GM18861 (cell line): Measurements from ENCODE around the gene VGLL4.
"Not testable (repeated sequence)": the region's sequence is repeated elsewhere in the genome, so short reads cannot be mapped to it uniquely, and the experiment has no call there.

Experiments
- ATAC-seq: cut with Tn5 transposase; IDR thresholded peaks from one replicate; pipeline ENCODE4 v1.9.1; 2021; ENCODE audit not compliant: unreplicated experiment

VGLL4 gene

GRCh38 chr3:11588755-11589154 is 55.0 kb downstream of the VGLL4 start:
- no peak for ATAC-seq

DNA sequence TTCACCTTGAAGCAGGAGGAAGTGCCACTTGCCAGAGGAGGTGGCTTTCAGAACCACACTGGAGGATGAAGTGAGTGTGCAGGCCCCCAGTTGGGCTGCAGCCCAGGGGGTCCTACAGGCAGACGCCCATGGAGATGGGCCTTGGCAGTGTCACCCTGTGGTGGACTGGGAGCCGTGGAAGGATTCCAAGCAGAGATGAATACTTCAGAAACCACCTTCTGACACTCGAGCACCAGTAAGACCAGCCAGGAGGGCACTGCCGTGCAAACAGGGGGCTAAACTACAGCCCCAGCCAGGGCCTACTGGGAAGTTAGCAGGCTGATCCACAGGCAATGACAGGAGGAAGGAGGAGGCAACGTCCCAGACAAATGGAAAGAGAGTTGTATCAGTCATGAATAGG is 55.4 kb downstream of the VGLL4 start:
- no peak for ATAC-seq

GRCh38 chr3:11587766-11588165 is 55.9 kb downstream of the VGLL4 start:
- ATAC-seq = no peak

DNA sequence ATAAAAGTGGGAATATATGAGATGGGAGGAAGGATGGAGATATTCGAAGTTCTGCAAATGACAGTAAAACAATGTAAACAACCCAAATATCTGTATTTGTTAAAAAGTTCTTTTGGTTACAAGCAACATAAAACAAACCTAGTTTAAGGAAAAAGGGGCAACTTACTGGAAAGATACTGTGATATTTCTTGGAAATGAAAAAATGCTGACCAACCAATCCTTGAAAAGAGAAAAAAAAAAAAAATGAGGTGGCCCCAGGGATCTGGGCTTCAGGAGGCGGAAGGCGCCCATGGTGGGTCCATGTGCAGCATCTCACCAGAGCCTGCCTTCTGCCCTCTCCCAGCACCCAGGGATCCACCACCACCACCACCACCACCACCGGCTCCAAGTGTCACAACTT is 59.1 kb downstream of the VGLL4 start:
- no peak for ATAC-seq

DNA sequence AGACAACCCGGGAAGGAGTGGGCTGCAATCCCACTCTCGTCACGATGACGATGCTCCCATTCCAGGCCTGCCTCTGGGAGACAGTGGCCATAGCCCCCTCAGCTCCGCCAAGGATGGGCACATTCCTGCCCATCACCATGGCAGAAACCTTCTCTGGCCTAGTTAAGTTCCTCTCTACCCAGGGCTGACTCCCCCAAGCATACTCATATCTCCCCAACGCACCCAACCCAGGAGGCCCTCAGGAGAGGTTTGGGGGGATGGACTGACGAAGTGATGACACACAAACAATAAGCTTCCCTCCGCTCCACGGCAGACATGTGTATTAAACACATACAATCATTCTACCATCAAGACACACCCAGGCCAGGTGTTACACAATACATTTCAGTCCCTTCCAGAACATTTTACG is 60.1 kb downstream of the VGLL4 start:
- ATAC-seq = no peak

DNA sequence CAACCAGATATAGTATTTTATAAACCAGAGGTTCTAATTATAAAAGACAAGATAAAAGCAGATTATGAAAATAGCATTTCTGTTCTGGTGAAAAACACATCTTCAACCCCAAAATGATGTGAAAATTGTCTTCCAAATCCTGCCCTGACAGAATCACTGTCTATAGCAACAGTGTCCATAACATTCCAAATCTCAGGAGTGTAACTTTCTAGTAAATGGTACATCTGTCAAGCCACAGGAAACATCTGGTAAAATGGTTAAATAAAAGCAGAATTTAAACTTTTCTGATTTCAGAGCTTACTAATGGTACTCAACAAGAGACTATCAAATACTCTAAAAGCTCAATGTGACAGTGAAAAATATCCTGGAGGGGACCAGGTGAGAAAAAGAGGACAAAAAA is 60.5 kb downstream of the VGLL4 start:
- no peak for ATAC-seq

DNA sequence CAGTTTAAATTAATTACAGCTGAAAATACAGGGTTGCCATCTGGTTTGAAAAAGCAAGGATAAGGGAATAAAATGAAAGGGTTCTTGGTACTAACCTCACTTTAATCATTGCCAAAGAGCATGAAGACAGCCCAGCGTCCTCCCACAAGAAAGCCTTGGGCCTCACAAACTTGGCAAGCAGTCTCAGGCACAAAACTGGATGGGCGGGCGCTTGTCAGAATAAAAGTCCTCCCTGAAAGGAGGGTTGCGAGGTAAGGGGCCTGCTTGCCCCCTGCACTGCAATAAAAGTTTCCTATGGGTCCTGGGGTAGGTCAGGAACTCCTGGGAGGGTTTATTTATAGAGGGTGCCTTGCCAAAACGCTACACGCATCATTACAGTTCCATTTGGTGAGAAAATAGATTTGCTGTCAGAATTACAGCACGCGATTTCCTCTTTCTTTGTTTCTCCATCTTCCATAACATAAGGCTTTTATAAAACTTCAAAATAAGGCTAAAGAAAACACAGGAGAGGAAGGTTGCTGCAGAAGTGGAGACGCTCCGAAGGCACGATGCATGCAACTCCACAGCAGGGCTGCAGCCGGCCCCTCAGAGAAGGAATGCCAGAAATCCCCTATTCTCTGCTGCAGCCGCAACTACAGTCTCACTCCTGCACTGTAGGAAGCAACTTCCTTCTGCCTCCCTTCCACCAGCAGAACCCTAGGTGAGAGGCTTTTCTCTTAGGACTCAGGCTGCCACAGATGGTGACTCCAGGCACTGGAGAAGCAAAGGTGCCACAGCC is 61.3 kb downstream of the VGLL4 start:
- peak; percentile 45 for ATAC-seq

GRCh38 chr3:11581237-11582190 is 62.2 kb downstream of the VGLL4 start:
- no peak for ATAC-seq

GRCh38 chr3:11580645-11581044 is 63.1 kb downstream of the VGLL4 start:
- no peak for ATAC-seq

DNA sequence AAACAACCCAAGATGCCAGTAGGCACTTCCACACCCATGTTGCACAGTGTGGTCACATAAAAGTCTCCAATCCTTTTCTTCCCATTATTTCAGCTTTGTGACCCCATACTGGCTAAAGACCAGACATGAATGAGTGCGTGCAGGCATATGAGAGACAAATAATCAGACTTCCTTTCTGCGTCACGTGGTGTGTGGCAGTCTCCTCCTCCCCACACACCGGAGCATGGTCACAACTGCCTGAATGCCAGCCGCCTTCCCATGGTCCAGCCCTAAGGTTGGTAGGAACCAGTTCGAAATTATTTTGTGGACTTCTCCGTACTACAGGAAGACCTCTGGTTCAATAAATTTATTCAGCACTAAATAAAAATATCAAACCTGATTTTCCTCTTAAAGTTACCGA is 65.5 kb downstream of the VGLL4 start:
- no peak for ATAC-seq

DNA sequence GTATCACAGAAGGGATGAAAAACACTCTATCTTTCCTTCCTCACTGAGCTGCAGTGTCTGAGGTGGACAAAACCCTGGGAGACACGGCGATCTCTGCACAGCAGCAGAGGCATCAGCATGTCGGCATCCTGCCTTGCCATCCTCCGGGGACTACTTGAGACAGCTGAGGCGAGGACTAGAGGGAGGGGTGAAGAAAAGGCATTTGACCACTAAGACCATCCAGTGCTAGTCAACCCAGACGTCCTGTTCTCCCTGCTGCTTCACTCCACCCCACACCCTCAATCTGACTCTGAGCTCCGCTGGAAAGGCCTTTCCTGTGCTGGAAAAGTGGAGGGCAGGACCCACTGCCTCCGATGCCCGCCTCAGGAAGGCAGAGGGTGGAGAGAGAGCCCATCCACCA is 67.3 kb downstream of the VGLL4 start:
- ATAC-seq = no peak

GRCh38 chr3:11575677-11576076 is 68.0 kb downstream of the VGLL4 start:
- no peak for ATAC-seq

DNA sequence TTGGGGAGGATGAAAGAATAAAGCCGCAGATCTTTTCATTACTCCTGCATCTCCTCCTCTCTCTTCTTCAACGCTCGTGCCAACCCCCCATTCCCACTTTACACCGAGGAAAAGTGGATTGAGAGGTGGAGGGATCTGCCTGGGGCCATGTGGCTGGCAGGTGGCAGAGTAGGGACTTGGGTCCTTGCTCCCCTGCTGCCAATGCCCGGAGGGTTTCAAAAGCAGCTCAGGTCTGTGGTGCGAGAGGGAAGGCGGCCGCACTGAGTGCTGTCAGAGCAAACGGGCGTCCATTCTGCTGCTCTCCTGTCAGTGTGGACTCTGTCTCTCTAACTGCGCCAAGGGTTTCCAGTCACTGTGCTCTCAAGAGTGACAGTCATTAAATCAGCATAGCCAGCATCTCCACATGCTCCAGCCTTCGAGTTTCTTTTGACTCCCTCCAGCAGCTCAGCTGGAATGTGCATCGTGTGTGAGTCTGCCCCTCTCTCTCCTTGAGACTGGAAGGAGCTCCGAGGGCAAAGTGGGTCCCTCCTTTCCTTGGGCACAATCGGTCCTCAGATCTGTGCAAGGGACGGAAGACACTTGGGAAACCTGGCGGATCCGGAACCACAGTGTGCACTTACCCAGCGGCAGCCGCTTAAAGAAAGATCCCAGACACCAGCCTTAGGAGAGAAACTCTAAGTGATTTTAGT is 68.6 kb downstream of the VGLL4 start:
- ATAC-seq = no peak

- not testable (repeated sequence) for ATAC-seq
Observed at GRCh38 chr3:11572660-11573059, 71.1 kb downstream of the VGLL4 start.

DNA sequence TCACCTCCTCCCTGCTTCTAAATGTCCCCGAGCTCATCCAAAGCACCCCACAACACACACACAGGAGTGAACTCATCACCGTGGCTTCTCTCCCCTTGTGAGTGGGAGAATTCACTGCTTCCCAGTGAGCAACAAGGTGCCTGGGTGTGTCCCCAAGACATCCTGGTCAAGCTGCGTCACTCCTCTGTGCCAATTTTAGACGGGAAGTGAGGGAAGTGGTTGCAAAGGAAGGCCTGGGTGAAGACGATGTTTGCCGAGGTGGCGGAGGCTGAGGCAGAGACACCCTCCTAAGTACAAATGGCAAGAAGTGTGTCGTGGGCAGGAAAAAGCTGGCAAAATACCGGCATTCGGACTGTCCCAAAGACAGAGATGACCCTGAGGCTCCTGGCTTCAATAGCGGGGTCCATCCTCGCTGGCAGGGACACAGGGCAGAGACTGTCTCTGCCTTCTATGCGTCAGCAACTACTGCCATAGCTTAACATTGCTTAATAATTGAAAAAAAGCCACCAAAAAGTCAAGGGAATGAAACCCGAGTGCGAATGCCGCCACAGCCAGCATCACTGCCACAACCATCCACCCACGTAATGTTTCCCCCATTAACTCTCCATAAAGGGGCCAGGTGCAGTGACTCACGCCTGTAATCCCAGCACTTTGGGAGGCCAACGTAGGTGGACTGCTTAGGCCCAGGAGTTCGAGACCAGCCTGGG is 72.8 kb downstream of the VGLL4 start:
- no peak for ATAC-seq

- ATAC-seq = no peak
Observed at GRCh38 chr3:11570251-11570650, 73.5 kb downstream of the VGLL4 start.

GRCh38 chr3:11569156-11569741 is 74.5 kb downstream of the VGLL4 start:
- ATAC-seq = no peak

DNA sequence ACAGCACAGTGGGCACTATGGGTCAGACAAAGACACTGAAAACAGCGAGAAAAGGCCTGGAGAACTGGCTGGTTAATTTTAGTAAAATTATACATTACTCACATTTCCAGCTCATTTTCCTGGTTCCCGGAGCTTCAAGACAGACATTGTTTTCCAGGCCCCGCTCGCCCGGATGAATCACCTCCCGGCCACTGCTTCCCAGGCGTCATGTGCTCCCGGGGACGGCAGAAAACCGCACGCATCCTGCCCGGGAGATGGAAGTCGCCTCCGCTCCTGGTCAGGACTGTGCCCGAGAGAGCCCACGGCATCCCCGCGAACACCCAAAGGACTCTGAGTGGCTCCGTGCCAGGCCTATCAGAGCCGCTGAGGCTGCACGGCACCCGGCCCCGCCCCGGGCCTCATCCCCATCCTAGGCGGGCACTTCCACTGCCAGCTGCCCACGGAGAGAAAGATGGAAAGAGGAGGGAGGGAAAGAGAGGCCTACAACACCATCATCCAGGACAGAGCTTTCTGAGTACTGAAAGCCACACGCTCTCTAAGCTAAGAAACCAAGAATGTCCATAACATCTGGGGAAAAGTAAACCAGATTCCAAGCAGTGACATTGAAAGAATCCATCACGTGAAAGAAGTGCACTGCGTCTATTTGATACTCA is 75.1 kb downstream of the VGLL4 start:
- ATAC-seq = no peak

DNA sequence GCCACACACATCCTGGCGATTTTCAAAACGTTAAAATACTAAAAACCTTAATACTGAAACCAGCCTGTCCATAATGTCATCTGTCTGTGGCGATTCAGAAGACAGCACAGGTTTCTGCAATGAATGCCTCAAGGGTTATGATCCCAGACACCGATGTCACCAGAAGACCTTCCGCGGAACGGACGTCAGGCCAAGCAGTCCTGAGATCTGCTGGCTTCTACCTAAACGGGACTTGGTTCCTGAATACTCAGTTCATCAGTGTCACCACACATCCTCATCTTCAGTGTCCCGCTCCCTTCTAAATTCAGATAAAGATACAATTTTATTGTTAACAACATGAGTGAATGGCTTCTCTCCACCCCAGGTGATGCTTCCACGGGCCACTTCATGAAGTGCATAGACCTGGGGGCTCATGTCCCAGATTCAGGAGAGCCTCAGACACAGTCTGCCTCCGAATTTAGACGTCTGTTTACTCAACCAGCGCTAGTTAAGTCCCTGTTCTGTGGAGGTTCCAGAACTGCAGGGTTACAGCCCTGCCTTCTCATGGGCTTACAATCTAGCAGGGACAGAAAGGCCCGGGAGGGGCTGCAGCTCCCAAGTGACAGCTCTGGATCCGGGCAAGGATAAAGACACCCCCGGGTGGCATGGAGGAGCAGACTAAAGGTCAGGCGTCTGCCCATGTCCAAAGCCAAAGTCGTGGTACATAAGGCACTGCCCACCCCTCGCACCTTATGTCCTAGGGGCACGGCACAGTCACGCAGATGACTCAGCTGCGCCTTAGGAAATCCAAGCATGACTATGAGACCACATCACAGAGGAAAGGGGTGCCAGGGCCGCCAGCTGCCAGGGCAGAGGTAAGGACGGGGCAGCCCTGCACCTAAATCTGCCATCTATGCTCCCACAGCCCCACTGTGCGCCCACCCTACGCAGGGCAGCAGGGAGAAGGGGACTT is 75.9 kb downstream of the VGLL4 start:
- ATAC-seq = no peak
